Mononuclear cell (primary cell): Measurements from ENCODE around the gene SGPL1. TPM values are rescaled to one million over a fixed set of nuclear protein-coding genes. Genes with fewer than 3 reads are reported as not detected.
"Not testable (repeated sequence)": the region's sequence is repeated elsewhere in the genome, so short reads cannot be mapped to it uniquely, and the experiment has no call there.

Experiments used
- H3K27me3 ChIP-seq: 2 replicates; pipeline ENCODE4 v1.6.0; 2011; ENCODE audit warnings: low read length, control low read depth; ENCODE audit not compliant: insufficient read depth
- H3K4me1 ChIP-seq: 2 replicates; pipeline ENCODE4 v1.5.1; 2011; ENCODE audit warnings: mild to moderate bottlenecking, low read length, control low read depth; ENCODE audit not compliant: insufficient read depth
- H3K4me3 ChIP-seq: 2 replicates; pipeline ENCODE4 v1.5.1; 2011; ENCODE audit warnings: mild to moderate bottlenecking, low read length, moderate library complexity
- H3K9me3 ChIP-seq: 2 replicates; pipeline ENCODE4 v1.5.1; 2011; ENCODE audit warnings: low read depth, mild to moderate bottlenecking, control low read depth, low read length
- total RNA-seq: library from RNA; depleted of rRNA; stranded (reverse); fragments of >200 nt; gene quantifications from one replicate; pipeline ENCODE4 v1.2.3, GENCODE V29; 2012

Gene SGPL1
- total RNA-seq, 1 donor = 25.6 TPM

GRCh38 chr10:70915206-70915605 lies 99.5 kb downstream of the SGPL1 start:
- no peaks in the 10 kb centered on the region for H3K27me3 ChIP-seq
- no peaks in the 10 kb centered on the region for H3K9me3 ChIP-seq
- H3K4me1 ChIP-seq = no peaks in the 10 kb centered on the region
- no peak overlapping the region for H3K4me3 ChIP-seq

- H3K4me3 ChIP-seq = no peak overlapping the region
- no peaks in the 10 kb centered on the region for H3K27me3 ChIP-seq
- no peaks in the 10 kb centered on the region for H3K9me3 ChIP-seq
- no peaks in the 10 kb centered on the region for H3K4me1 ChIP-seq
Observed at GRCh38 chr10:70915806-70916205, 100.1 kb downstream of the SGPL1 start.

DNA sequence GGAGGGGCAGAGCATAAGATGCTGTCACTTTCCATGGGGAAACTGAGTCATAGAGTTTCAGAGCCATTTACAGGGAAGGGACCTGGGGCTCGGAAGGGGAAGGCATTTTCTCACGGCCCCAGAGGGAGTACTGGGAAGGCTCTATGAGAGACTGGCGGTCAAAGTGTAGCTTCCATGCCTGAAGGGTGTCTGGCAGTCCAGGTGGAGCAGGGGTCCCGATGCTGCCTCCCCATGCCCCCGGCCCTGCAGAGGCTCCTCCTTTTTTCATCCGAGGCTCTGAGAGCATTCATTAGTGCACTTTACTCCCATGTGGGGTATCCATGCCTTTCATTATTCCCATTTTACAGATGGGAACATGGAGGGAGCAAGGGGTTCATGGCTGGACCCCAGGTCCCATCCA lies 100.5 kb downstream of the SGPL1 start:
- H3K27me3 ChIP-seq = no peaks in the 10 kb centered on the region
- H3K4me1 ChIP-seq = no peaks in the 10 kb centered on the region
- H3K9me3 ChIP-seq = no peaks in the 10 kb centered on the region
- no peak overlapping the region for H3K4me3 ChIP-seq

- Histone ChIP-seq H3K9me3 (no peaks in the 10 kb centered on the region), H3K4me3 (no peak overlapping the region), H3K4me1 (no peaks in the 10 kb centered on the region), H3K27me3 (no peaks in the 10 kb centered on the region)
Observed at GRCh38 chr10:70917226-70917625, 101.5 kb downstream of the SGPL1 start.

GRCh38 chr10:70917635-70918034 lies 101.9 kb downstream of the SGPL1 start:
- H3K9me3 ChIP-seq = no peaks in the 10 kb centered on the region
- no peak overlapping the region for H3K4me3 ChIP-seq
- no peaks in the 10 kb centered on the region for H3K27me3 ChIP-seq
- no peaks in the 10 kb centered on the region for H3K4me1 ChIP-seq

DNA sequence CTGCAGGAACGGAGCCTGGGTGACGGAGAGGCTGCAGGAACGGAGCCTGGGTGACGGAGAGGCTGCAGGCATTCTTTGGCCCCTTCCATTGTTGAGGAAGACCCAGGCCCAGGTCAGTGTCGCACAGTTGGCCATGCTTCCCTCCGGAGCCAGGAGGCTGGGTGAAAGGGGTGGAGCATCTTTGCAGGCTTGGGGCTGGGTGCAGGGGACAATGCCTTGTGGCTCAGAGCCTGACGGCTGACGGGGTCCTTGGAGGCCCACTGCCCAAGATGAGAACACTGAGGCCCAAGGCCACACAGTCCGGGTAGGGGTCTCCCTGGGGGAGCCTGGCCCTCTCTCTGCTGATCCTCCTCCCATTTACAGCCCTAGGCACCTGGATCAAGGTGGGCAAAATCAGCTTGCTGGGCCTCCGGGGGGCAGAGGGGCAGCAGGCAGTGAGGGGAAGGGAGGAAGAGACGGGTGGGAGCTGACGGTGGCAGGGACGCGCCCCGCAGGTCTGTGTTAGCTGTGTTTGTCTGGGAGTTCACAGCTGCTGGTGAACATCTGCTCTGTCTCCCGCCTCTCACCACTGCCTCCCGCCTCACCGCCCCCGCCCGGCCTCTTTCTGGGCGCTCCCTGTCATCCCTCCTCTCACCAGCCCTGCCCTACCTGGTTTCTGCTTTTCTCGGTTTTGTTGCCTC lies 103.2 kb downstream of the SGPL1 start:
- no peaks in the 10 kb centered on the region for H3K27me3 ChIP-seq
- H3K4me1 ChIP-seq = no peaks in the 10 kb centered on the region
- H3K9me3 ChIP-seq = no peaks in the 10 kb centered on the region

DNA sequence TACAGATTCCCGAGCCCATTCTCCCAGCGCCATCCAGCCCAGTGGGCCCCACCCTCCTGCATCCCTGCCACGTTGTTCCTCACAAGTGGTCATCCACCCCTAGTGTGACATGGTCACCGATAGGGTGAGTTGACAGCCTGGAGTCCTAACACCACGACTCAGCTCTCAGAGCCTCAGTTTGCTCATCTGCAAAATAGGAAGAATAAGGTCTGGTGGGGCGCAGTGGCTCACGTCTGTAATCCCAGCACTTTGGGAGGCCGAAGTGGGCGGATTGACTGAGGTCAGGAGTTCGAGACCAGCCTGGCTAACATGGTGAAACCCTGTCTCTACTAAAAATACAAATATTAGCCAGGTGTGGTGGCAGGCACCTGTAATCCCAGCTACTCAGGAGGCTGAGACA lies 104.2 kb downstream of the SGPL1 start:
- H3K4me3 ChIP-seq, H3K27me3 ChIP-seq, H3K9me3 ChIP-seq, H3K4me1 ChIP-seq: not testable (repeated sequence)

More for the DNA sequence above, 103.2 kb downstream of the SGPL1 start:
- no peak overlapping the region for H3K4me3 ChIP-seq

GRCh38 chr10:70920519-70920918 lies 104.8 kb downstream of the SGPL1 start:
- no peaks in the 10 kb centered on the region for H3K4me1 ChIP-seq
- H3K4me3 ChIP-seq = no peak overlapping the region
- no peaks in the 10 kb centered on the region for H3K27me3 ChIP-seq
- H3K9me3 ChIP-seq = no peaks in the 10 kb centered on the region

DNA sequence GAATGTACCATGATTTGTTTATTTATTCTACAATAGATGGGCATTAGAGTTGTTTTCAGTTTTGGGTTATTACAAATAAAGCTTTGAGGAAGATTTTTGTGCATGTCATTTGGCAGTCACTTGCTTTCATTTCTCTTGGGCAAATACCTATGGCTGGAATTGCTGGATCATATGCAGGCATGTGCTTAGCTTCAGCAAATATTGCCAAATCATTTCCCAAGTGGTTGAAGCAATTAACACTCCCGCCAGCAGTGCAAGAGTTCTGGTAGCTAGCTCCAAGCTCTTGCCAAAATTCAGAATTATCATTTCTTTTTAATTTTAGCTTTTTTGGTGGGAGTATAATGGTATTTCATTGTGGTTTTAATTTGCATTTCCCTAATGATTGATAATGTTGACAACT lies 105.5 kb downstream of the SGPL1 start:
- H3K4me1 ChIP-seq = no peaks in the 10 kb centered on the region
- no peaks in the 10 kb centered on the region for H3K27me3 ChIP-seq
- H3K4me3 ChIP-seq = no peak overlapping the region
- H3K9me3 ChIP-seq = no peaks in the 10 kb centered on the region

GRCh38 chr10:70923696-70924095 lies 107.9 kb downstream of the SGPL1 start:
- Histone ChIP-seq H3K4me1 (no peaks in the 10 kb centered on the region), H3K27me3 (no peaks in the 10 kb centered on the region), H3K4me3 (no peak overlapping the region), H3K9me3 (no peaks in the 10 kb centered on the region)

DNA sequence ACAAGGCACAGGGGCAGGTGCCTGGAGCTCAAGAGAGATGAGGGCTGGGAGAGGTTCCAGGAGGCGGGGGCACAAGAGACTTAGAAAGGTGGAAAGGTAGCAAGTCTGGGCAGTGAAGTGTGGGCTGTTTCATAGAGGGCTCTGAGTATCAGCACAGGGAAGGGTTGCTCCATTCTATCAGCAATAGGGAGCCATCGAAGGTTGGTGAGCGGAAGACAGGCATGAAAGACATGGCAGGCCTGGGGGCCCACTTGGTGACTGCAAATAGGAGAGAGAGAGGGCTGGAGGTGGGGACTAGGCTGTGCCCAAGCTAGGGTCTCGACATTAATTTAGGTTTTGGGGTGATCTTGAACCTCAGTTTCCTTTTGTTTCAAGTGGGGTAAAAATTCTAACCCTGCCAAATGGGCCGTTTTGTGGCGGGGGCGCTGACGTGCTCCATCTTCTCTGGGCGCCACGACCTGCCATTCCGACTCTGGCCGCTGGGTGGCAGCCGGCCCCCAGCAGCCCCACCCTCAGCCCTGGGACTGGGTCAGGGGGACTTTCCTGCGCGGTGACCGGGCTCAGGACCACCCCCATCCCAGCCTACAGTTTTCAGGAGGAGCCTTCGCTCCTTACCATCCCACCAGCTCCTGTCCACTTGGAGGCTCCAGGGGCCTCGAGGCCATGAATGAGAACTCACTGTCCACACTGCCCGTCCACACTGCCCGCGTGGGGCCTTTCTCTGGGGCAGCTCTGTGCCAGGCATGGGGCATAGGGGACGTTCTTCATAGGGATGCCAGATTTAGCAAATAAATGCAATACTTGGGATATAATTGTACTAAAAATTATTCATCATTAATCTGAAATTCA lies 109.9 kb downstream of the SGPL1 start:
- no peaks in the 10 kb centered on the region for H3K27me3 ChIP-seq
- no peak overlapping the region for H3K4me3 ChIP-seq
- H3K4me1 ChIP-seq = no peaks in the 10 kb centered on the region
- H3K9me3 ChIP-seq = no peaks in the 10 kb centered on the region

DNA sequence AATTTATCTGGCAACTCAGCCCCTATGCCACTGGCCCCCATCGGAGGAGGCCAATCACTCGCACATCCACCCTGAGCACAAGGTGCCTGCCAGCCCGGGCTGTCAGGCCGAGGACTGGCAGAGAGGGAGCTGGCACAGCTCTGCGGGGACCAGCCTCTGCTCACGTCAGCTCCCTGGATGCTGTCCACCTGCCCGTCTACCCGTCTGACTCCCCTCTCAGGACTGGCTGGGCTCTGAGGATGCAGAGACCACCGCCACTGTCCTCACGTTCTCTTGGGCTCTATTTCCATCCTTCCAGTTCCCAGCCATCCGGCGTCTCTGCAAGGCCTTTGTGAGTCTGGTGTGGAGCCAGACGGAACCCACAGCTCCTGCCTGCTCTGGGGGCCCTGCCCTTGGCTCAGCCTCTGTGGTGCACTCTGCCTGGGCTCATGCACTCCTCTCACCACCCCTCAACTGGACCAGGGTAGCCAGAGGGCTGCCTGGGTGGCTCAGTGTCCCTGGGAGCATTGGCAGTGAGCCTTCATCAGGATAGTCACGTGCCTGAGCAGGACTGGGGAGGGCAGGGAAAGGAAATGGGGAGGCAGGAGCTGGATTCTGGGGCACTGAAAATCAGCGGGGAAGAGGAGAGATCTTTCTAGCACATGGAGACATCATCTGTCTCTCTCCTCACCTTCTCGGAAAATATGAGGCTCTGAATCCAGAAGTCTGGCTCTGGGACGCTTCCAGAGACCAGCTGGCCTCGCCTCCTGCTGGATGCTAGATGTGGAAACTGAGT lies 110.7 kb downstream of the SGPL1 start:
- Histone ChIP-seq H3K4me3 (no peak overlapping the region), H3K9me3 (no peaks in the 10 kb centered on the region), H3K4me1 (no peaks in the 10 kb centered on the region), H3K27me3 (no peaks in the 10 kb centered on the region)

- H3K9me3 ChIP-seq = no peaks in the 10 kb centered on the region
- no peaks in the 10 kb centered on the region for H3K27me3 ChIP-seq
- H3K4me1 ChIP-seq = no peaks in the 10 kb centered on the region
- no peak overlapping the region for H3K4me3 ChIP-seq
Observed at GRCh38 chr10:70927189-70927943, 111.6 kb downstream of the SGPL1 start.

- no peak overlapping the region for H3K4me3 ChIP-seq
- H3K9me3 ChIP-seq = no peaks in the 10 kb centered on the region
- H3K27me3 ChIP-seq = no peaks in the 10 kb centered on the region
- H3K4me1 ChIP-seq = no peaks in the 10 kb centered on the region
Observed at GRCh38 chr10:70928140-70928539, 112.4 kb downstream of the SGPL1 start.
